ENCODE data around the gene COPS2. TPM values are rescaled to one million over a fixed set of nuclear protein-coding genes. Genes with fewer than 3 reads are reported as not detected.
A peak's percentile ranks its signal among the peaks of the same experiment; 100 is the strongest.

COPS2 gene
- total and polyA plus RNA-seq, 9 of the 15 experiments (the other 6 are each of a cell fraction or from before 2014, with no cell fraction given), result 66.4 to 154 (median 117) TPM

- TF ChIP-seq E4F1 (CRISPR knock-in tag; IDR thresholded peaks at IDR 0.05; ENCODE audit: borderline replicate concordance) (no peak), XRCC5 (IDR thresholded peaks at IDR 0.05; ENCODE audit: low read depth, low read length) (0 out of 2 replicates have a peak, but pooled peaks have one; percentile 39), HDAC3 (IDR thresholded peaks at IDR 0.05; ENCODE audit: borderline replicate concordance, partially characterized antibody) (no peak), SRSF9 (IDR thresholded peaks at IDR 0.05; ENCODE audit: borderline replicate concordance, low read depth, low read length) (no peak), ZNF165 (CRISPR knock-in tag; IDR thresholded peaks at IDR 0.05; ENCODE audit: borderline replicate concordance) (no peak)
Observed at GRCh38 chr15:49169880-49170597, 14.6 kb upstream of the COPS2 start, which contains the start of gene GALK2 (continued).

- H2AFZ ChIP-seq (ENCODE audit: low read depth, low read length), result no peak overlapping the region
- DNase-seq (ENCODE audit: extremely low read depth in 1 of 4, low spot score in 3 of 4) (no peak), ATAC-seq (no peak), FAIRE-seq (no peak)
- H3K36me3 ChIP-seq (ENCODE audit: control insufficient read depth, insufficient read depth, low read length), result no peaks in the 10 kb centered on the region
- H3K9me3 ChIP-seq (replicated peaks; ENCODE audit: control insufficient read depth, insufficient read depth, low read depth, low read length), result no peaks in the 10 kb centered on the region
- no peaks in the 10 kb centered on the region for H3K9me1 ChIP-seq (ENCODE audit: control insufficient read depth, insufficient read depth, low read length)
- H4K20me1 ChIP-seq (replicated peaks; ENCODE audit: control insufficient read depth, insufficient read depth, low read length), result no peaks in the 10 kb centered on the region
- H3K9ac ChIP-seq (ENCODE audit: insufficient read depth in 1 of 2, low read depth in 2 of 2, low read length in 2 of 2), result no peak overlapping the region
- TF ChIP-seq ZNF277 (CRISPR knock-in tag; IDR thresholded peaks at IDR 0.05; ENCODE audit: borderline replicate concordance) (no peak), ZNF766 (CRISPR knock-in tag; conservative IDR thresholded peaks at IDR 0.05) (no peak), POLR2AphosphoS2 (IDR thresholded peaks at IDR 0.05; ENCODE audit: low read length) (no peak), CBX3 (IDR thresholded peaks at IDR 0.05; ENCODE audit: borderline replicate concordance in 1 of 2, low read length in 2 of 2) (no peak), ZNF778 (CRISPR knock-in tag; IDR thresholded peaks at IDR 0.05) (no peak), ZC3H8 (IDR thresholded peaks at IDR 0.05) (no peak)
- intact Hi-C loops (cut with micrococcal nuclease), result no loop called here
- POLR2A ChIA-PET, result interaction anchor here (1.1 kb wide), 1 partner anchor 11 kb away, joined by 3 read pairs; no protein-coding TSS in a partner anchor
- H3K4me3 ChIP-seq, result no peak overlapping the region
- peaks cover 32% of the 10 kb centered on the region for H3K79me2 ChIP-seq (ENCODE audit: control insufficient read depth, insufficient read depth, low read length)
- H3K4me1 ChIP-seq (replicated peaks in 1 of 2; ENCODE audit: control insufficient read depth in 2 of 2, insufficient read depth in 2 of 2, low read length in 2 of 2), result peaks cover 0 to 5% of the 10 kb centered on the region in 2 experiments; a peak in 3 of 5 replicates
- CTCF ChIA-PET (ENCODE audit: low intra/inter-chr PET ratio), result no interaction called here
- in situ Hi-C loops (cut with MboI), result no loop called here
- BruUV-seq (replicated peaks), result no TSS peak
- H3K27me3 ChIP-seq (ENCODE audit: control insufficient read depth in 2 of 2, insufficient read depth in 2 of 2, low read length in 2 of 2), result no peaks in the 10 kb centered on the region
- H3K27ac ChIP-seq (ENCODE audit: extremely low read depth, low read depth, low read length), result no peak overlapping the region
- 90% methylated on average over 3 of the region's 3 CpGs for WGBS (ENCODE audit: insufficient coverage, low coverage, missing lambda C conversion rate)
- no peak overlapping the region for H3K4me2 ChIP-seq (ENCODE audit: insufficient read depth, low read length)
Observed at GRCh38 chr15:49168016-49168415, 12.6 kb upstream of the COPS2 start.
